Measurements from ENCODE around the gene G6PC2.

DNA sequence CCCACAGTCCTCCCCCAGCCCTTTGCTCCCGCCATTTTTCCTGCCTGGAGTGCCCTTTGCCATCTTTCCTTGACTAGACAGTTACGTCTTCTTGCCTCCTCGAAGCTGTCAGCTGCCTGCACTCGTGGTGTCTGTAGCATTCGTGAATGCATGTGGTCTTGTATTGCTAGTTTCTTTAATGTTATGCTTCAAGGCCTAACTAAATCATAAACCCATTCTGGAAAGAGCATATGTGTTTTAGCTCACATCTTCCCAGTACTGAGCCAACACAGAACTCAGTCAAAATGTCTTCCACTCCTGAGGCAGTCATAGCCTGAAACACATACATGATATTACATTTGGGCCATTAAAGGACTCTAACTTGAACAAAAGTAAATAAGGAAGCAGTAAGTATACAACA lies 46.4 kb upstream of the G6PC2 start:
- TF ChIP-seq POLR2AphosphoS5 (IDR thresholded peaks at IDR 0.05; ENCODE audit: low read depth, low read length): no peak
- TF ChIP-seq TAF1 (IDR thresholded peaks at IDR 0.05; ENCODE audit: borderline replicate concordance, insufficient read depth, low read length): no peak
- TF ChIP-seq SIN3A (IDR thresholded peaks at IDR 0.05; ENCODE audit: borderline replicate concordance, insufficient read depth, low read length): no peak
